GM21360 (cell line): Measurements from ENCODE around the gene MCF2L.

Experiments used
- ATAC-seq: cut with Tn5 transposase; IDR thresholded peaks from one replicate; pipeline ENCODE4 v1.9.1; 2021; ENCODE audit warnings: mild to moderate bottlenecking, moderate library complexity; ENCODE audit not compliant: unreplicated experiment

MCF2L gene

DNA sequence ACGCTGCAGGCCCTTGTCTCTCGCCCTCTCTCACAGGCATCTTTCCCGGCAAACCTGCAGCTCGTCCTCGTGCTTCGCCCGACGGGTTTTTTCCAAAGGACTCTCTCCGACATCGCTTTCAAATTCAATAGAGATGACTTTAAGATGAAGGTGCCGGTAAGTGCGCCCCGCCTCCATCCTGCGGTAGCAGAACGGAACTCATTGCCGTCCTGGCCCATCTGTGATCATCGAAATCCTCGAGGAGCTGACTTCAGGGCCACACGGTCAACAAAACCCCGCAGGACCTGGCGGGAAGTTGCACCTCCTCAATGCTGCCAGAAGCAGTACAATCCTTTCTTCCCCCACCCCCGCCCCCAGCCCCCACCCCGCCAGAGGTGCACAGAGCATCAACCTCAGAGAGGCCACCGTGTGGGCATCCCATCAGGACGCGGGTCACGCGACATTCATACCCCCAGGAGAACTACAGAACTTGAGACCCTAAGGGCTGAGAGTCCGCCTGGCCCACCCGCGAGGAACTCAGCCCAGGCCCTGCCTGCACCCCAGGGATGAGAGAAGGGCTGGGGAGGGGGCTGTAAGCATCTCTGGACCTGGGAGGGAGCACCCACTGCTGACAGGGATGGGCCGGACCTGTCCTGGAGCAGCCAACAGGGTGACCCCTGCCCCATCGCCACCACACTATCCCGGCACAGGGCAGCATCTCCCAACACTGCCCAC is 91.7 kb downstream of the MCF2L start:
- no peak for ATAC-seq

GRCh38 chr13:113061271-113061625 is 92.2 kb downstream of the MCF2L start:
- no peak for ATAC-seq

DNA sequence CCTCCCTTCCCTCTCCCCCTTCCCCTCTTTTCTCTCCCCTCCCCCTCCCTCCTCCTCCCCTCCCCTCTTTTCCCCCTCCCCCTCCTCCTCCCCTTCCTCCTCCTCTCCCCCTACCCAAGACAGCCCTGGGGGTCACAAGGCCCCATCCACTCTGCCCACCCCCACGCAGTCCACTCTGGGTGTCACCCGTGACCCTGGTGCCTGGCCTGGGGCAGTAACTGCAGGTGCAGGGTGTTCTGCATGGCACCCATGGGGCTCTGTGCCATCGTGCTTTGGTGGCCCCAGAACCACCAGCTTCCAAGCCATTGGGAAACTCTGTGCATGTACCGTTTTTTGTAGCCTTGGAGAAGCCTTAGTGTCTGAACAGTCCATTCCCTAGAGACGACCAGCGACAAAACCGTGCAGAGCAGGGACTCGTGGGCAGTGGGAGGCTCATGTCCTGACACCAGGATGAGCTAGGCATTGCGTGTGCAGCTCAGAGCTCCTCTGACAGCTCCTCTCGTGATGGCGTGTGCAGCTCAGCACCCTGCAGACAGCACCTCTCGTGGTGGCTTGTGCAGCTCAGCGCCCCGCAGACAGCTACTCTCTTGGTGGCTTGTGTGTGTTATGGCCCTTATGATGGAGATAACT is 92.9 kb downstream of the MCF2L start:
- ATAC-seq, result no peak

- no peak for ATAC-seq
Measured at GRCh38 chr13:113062691-113063090, 93.7 kb downstream of the MCF2L start.

GRCh38 chr13:113063091-113063491 is 94.1 kb downstream of the MCF2L start:
- no peak for ATAC-seq

GRCh38 chr13:113064000-113064533 is 95.1 kb downstream of the MCF2L start:
- ATAC-seq, result no peak

- ATAC-seq, result no peak
Measured at GRCh38 chr13:113064534-113065405, 95.8 kb downstream of the MCF2L start.

GRCh38 chr13:113065406-113066141 is 96.6 kb downstream of the MCF2L start:
- ATAC-seq, result no peak

GRCh38 chr13:113066142-113066455 is 97.1 kb downstream of the MCF2L start:
- ATAC-seq, result no peak

GRCh38 chr13:113066746-113067145 is 97.7 kb downstream of the MCF2L start:
- ATAC-seq, result no peak

DNA sequence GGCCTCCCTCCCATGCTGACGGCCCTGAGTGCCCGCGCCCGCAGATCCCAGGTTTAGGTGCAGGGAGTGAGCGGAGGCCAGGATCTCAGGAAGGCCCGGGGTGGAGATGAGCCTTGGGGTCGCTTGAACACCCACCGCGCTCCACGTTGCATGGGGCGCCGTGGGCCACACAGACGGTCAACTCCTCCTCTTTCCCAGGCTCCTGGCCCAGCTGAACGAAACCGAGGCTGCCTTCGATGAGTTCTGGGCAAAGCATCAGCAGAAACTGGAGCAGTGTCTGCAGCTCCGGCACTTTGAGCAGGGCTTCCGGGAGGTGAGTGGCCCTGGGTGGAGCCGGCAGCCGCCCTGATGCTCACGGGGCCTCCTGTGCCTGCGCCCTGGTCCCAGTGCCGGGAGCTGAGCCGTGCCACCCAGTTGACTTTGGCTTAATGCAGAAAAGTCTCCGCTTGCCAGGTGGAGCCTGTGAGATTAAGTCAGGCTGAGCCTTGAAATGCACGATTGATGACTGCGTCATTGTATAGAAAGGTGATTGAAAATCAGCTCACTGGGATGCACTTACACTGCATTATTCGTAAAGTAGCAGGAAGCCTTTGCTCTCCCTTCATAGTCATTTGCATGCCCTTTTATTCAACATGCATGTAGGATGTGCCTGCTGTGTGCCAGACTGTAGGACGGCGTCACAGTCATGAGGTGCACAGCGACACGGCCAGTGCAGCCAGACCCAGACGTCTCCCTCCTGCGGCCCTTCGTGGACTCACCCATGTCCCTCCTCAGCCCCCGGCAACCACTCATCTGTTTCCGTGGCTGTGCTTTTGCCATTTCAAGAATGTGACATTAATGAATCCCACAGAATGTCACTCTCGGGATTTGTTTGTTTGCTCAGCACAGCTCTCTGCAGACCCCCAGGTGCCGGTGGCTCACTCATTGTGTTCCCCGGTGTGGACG is 101.1 kb downstream of the MCF2L start:
- ATAC-seq, result no peak

- no peak for ATAC-seq
Measured at GRCh38 chr13:113070855-113071254, 101.8 kb downstream of the MCF2L start.

DNA sequence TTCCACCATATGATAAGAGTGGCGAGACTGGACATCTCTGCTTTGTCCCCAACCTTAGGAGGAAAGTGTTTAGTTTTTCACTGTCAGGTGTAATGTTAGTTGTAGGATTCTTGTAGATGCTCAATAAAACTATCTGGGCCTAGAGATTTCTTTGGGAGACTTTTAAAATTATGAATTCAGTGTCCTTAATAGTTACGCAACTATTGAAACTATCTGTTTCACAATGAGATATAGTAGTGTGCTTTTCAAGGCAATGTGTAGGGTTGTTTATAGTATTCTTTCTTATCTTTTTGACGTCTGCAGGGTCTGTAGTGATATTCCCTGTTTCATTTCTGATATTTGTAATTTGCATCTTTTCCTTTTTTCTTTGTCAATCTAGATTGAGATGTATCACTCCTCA is 103.4 kb downstream of the MCF2L start:
- no peak for ATAC-seq

DNA sequence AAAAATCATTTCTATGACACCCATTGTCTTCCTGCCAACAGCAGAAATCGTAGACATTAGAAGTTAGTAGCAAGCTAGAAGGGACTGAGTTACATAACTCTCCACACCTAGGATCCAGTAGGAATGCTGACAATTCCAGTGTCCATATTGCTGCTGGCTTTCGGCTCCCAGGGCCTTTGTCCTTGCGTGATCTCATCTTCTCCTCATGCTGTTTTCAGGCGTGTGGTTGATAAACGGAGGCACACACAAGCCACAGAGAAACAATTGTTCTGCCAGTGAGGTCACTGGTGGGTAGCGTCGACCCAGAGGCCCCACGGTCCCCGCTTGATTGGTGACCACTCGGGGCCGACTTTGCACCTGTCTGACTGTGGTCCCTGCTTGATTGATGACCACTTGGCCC is 104.9 kb downstream of the MCF2L start:
- ATAC-seq, result no peak

- no peak for ATAC-seq
Measured at GRCh38 chr13:113074401-113074800, 105.4 kb downstream of the MCF2L start.

DNA sequence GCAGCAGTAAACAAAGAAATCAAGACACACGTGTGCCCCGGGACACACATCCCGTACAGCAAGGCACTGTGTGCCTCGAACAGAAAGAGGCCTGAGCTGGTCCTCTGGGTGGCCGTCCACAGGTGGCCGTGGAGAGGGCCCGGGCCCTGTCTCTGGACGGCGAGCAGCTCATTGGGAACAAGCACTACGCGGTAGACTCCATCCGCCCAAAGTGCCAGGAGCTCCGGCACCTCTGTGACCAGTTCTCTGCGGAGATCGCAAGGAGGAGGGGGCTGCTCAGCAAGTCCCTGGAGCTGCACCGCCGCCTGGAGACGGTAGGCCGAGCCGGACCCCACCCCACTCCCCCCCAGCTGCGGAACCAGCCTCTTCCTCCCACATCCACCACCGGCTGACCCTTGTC is 105.9 kb downstream of the MCF2L start:
- ATAC-seq, result no peak

GRCh38 chr13:113075711-113076110 is 106.7 kb downstream of the MCF2L start:
- no peak for ATAC-seq

GRCh38 chr13:113076681-113077401 is 107.8 kb downstream of the MCF2L start:
- ATAC-seq, result no peak

- no peak for ATAC-seq
Measured at GRCh38 chr13:113077566-113077952, 108.5 kb downstream of the MCF2L start.
